HepG2 (cell line): ENCODE measurements around the gene TEX19. TPM values are rescaled to one million over a fixed set of nuclear protein-coding genes. Genes with fewer than 3 reads are reported as not detected.

ENCODE experiments used
- CHCHD3 ChIP-seq: sonication (generic); formaldehyde crosslinking; IDR thresholded peaks from 2 replicates; pipeline ENCODE4 v1.8.0; 2022; ENCODE audit warnings: mild to moderate bottlenecking, missing genetic modification reagents, moderate library complexity
- CREM ChIP-seq, 2 experiments: sonication (generic) in 1 of 2; formaldehyde crosslinking in 1 of 2; IDR thresholded peaks; 2 replicates each; pipeline versions ENCODE4 v1.4.0 to v1.6.1; 2016 to 2020; ENCODE audit warnings: antibody characterized with exemption in 1 of 2, mild to moderate bottlenecking in 1 of 2, missing genetic modification reagents in 1 of 2
- KDM6A ChIP-seq: IDR thresholded peaks from 2 replicates; pipeline ENCODE4 v1.6.1; 2016; ENCODE audit warnings: low read depth
- TCF7L2 ChIP-seq: IDR thresholded peaks from 2 replicates; pipeline ENCODE4 v1.6.1; 2011; ENCODE audit warnings: mild to moderate bottlenecking, low read depth, low read length, moderate library complexity
- ZBTB4 ChIP-seq: sonication (generic); formaldehyde crosslinking; IDR thresholded peaks from 2 replicates; pipeline ENCODE4 v1.4.0; 2020; ENCODE audit warnings: missing genetic modification reagents, mild to moderate bottlenecking, borderline replicate concordance
- ZC3H13 ChIP-seq: sonication (generic); formaldehyde crosslinking; IDR thresholded peaks from 2 replicates; pipeline ENCODE4 v1.8.1; 2023; ENCODE audit warnings: mild to moderate bottlenecking, missing genetic modification reagents, moderate library complexity
- ZNF12 ChIP-seq: sonication (generic); formaldehyde crosslinking; IDR thresholded peaks from 2 replicates; pipeline ENCODE4 v1.5.0; 2020; ENCODE audit warnings: missing genetic modification reagents
- ZNF501 ChIP-seq: sonication (generic); formaldehyde crosslinking; IDR thresholded peaks from 2 replicates; pipeline ENCODE4 v1.5.1; 2020; ENCODE audit warnings: mild to moderate bottlenecking, moderate library complexity, missing genetic modification reagents
- ZNF607 ChIP-seq: sonication (generic); formaldehyde crosslinking; IDR thresholded peaks from 2 replicates; pipeline ENCODE4 v1.5.1; 2020; ENCODE audit warnings: missing genetic modification reagents, mild to moderate bottlenecking, borderline replicate concordance
- ZNF614 ChIP-seq: IDR thresholded peaks from 2 replicates; pipeline ENCODE4 v1.6.1; 2018; ENCODE audit warnings: missing biosample characterization, missing genetic modification reagents, inconsistent platforms, borderline replicate concordance
- ZNF652 ChIP-seq: IDR thresholded peaks from 2 replicates; pipeline ENCODE4 v1.6.1; 2016; ENCODE audit warnings: low read depth, borderline replicate concordance
- ZNF687 ChIP-seq: sonication (generic); formaldehyde crosslinking; IDR thresholded peaks from 2 replicates; pipeline ENCODE4 v1.5.1; 2020; ENCODE audit warnings: mild to moderate bottlenecking, missing genetic modification reagents, moderate library complexity
- polyA plus RNA-seq, 8 experiments: library from polyadenylated mRNA; depleted of rRNA in 3 of 8; stranded (reverse) in 7 of 8; unstranded in 1 of 8; fragments of >200 nt; fragmentation: Illumina TruSeq in 4 of 8; extraction: Trizol in 4 of 8; gene quantifications; 2 replicates each; pipeline versions ENCODE4 v1.2.1 to v1.2.3, GENCODE V29; 2011 to 2016; ENCODE audit warnings: low read depth in 4 of 8, missing spikeins in 1 of 8, mixed read lengths in 1 of 8; ENCODE audit not compliant: insufficient read depth in 1 of 8
- total RNA-seq, 5 experiments: library from RNA; depleted of rRNA; stranded (reverse); fragments of >200 nt; fragmentation: Illumina TruSeq; extraction: Trizol; gene quantifications; 2 replicates each; pipeline ENCODE4 v1.2.3, GENCODE V29; 2016; ENCODE audit warnings: low read depth in 1 of 5
- TF ChIP-seq, protein P1 (sequence below): sonication (generic); formaldehyde crosslinking; IDR thresholded peaks from 2 replicates; pipeline ENCODE4 v1.5.1; 2020; ENCODE audit warnings: mild to moderate bottlenecking, moderate library complexity, missing genetic modification reagents
- TF ChIP-seq, protein P2 (sequence below): sonication (generic); formaldehyde crosslinking; IDR thresholded peaks from 2 replicates; pipeline ENCODE4 v1.4.0; 2020; ENCODE audit warnings: missing genetic modification reagents

TEX19 gene
- total and polyA plus RNA-seq, 2 of the 13 experiments (the other 11 are each of a cell fraction or from before 2014, with no cell fraction given) = 1.3 to 6.0 TPM

- TF ChIP-seq ZNF687 (peak; percentile 63), ZBTB4 (CRISPR knock-in tag) (0 out of 2 replicates have a peak, but pooled peaks have one; percentile 37), ZNF607 (0 out of 2 replicates have a peak, but pooled peaks have one; percentile 29), ZNF12 (CRISPR knock-in tag) (no peak), ZC3H13 (CRISPR knock-in tag) (no peak), ZNF652 (CRISPR knock-in tag) (no peak), ZNF614 (CRISPR knock-in tag) (no peak), ZNF501 (CRISPR knock-in tag) (0 out of 2 replicates have a peak, but pooled peaks have one; percentile 9), KDM6A (no peak), CHCHD3 (CRISPR knock-in tag) (no peak), TCF7L2 (no peak), CREM (IDR thresholded peaks at IDR 0.05) (0 out of 2 replicates have a peak, but pooled peaks have one; percentile 23), CREM (CRISPR knock-in tag; IDR thresholded peaks at IDR 0.05) (no peak)
- TF ChIP-seq, protein P1, sequence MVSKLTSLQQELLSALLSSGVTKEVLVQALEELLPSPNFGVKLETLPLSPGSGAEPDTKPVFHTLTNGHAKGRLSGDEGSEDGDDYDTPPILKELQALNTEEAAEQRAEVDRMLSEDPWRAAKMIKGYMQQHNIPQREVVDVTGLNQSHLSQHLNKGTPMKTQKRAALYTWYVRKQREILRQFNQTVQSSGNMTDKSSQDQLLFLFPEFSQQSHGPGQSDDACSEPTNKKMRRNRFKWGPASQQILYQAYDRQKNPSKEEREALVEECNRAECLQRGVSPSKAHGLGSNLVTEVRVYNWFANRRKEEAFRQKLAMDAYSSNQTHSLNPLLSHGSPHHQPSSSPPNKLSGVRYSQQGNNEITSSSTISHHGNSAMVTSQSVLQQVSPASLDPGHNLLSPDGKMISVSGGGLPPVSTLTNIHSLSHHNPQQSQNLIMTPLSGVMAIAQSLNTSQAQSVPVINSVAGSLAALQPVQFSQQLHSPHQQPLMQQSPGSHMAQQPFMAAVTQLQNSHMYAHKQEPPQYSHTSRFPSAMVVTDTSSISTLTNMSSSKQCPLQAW (CRISPR knock-in tag) = 0 out of 2 replicates have a peak, but pooled peaks have one; percentile 22
- TF ChIP-seq, protein P2, sequence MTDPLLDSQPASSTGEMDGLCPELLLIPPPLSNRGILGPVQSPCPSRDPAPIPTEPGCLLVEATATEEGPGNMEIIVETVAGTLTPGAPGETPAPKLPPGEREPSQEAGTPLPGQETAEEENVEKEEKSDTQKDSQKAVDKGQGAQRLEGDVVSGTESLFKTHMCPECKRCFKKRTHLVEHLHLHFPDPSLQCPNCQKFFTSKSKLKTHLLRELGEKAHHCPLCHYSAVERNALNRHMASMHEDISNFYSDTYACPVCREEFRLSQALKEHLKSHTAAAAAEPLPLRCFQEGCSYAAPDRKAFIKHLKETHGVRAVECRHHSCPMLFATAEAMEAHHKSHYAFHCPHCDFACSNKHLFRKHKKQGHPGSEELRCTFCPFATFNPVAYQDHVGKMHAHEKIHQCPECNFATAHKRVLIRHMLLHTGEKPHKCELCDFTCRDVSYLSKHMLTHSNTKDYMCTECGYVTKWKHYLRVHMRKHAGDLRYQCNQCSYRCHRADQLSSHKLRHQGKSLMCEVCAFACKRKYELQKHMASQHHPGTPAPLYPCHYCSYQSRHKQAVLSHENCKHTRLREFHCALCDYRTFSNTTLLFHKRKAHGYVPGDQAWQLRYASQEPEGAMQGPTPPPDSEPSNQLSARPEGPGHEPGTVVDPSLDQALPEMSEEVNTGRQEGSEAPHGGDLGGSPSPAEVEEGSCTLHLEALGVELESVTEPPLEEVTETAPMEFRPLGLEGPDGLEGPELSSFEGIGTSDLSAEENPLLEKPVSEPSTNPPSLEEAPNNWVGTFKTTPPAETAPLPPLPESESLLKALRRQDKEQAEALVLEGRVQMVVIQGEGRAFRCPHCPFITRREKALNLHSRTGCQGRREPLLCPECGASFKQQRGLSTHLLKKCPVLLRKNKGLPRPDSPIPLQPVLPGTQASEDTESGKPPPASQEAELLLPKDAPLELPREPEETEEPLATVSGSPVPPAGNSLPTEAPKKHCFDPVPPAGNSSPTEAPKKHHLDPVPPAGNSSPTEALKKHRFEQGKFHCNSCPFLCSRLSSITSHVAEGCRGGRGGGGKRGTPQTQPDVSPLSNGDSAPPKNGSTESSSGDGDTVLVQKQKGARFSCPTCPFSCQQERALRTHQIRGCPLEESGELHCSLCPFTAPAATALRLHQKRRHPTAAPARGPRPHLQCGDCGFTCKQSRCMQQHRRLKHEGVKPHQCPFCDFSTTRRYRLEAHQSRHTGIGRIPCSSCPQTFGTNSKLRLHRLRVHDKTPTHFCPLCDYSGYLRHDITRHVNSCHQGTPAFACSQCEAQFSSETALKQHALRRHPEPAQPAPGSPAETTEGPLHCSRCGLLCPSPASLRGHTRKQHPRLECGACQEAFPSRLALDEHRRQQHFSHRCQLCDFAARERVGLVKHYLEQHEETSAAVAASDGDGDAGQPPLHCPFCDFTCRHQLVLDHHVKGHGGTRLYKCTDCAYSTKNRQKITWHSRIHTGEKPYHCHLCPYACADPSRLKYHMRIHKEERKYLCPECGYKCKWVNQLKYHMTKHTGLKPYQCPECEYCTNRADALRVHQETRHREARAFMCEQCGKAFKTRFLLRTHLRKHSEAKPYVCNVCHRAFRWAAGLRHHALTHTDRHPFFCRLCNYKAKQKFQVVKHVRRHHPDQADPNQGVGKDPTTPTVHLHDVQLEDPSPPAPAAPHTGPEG (CRISPR knock-in tag) = no peak
Observed at GRCh38 chr17:82349287-82349701, 9.8 kb upstream of the TEX19 start (continued).
